A549 (cell line): Measurements from ENCODE around the gene DUS2.

Experiments used
- CTCF ChIP-seq: fragments of >200 bp; sonication (Bioruptor Twin); formaldehyde crosslinking; IDR thresholded peaks from 3 replicates; pipeline ENCODE4 v1.5.1; 2016
- HDAC2 ChIP-seq: fragments of 200-600 bp; sonication (generic); IDR thresholded peaks from 2 replicates; pipeline ENCODE4 v1.6.1; 2016
- POLR2A ChIP-seq: IDR thresholded peaks from 2 replicates; pipeline ENCODE4 v1.6.1; 2012; ENCODE audit warnings: mild to moderate bottlenecking, low read length
- POLR2AphosphoS2 ChIP-seq: conservative IDR thresholded peaks from 2 replicates; pipeline ENCODE4 v1.6.1; 2012; ENCODE audit warnings: low read length, improper control_type of control experiment, inconsistent platforms
- RAD21 ChIP-seq, 2 experiments: fragments of >200 bp in 1 of 2; sonication (Bioruptor Twin) in 1 of 2; formaldehyde crosslinking in 1 of 2; IDR thresholded peaks in 1 of 2; conservative IDR thresholded peaks in 1 of 2; 2 replicates in 1 of 2; 3 replicates in 1 of 2; pipeline ENCODE4 v1.6.1; 2012 to 2018; ENCODE audit warnings: inconsistent platforms in 1 of 2
- SMC3 ChIP-seq: fragments of >200 bp; sonication (Bioruptor Twin); formaldehyde crosslinking; IDR thresholded peaks from 3 replicates; pipeline ENCODE4 v1.6.1; 2018; ENCODE audit warnings: inconsistent platforms

DNA sequence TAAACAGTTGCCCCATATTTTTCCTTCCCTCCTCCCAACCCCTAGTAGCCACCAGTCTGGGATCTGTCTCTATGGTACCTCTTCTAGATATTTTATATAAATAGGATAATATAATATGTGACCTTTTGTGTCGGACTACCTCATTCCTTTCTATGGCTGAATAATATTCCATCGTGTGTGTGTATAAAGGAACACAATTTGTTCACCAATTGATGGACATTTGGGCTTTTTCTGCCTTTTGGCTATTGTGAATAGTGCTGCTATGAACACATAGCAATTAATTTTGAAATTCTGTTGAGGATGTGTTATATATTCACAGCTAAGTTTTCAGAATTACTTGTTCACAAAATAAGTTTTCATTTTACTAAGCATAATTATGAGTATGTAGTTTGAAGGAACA is 64.6 kb downstream of the DUS2 start:
- TF ChIP-seq POLR2AphosphoS2 = no peak
- no peak for TF ChIP-seq POLR2A
- no peak for TF ChIP-seq HDAC2
- TF ChIP-seq SMC3 = no peak
- TF ChIP-seq CTCF = no peak
- TF ChIP-seq RAD21 (conservative IDR thresholded peaks at IDR 0.05 in 1 of 2, IDR thresholded peaks at IDR 0.05 in 1 of 2) = no peak
